IMR-90 (cell line): ENCODE measurements around the gene MAML2.

Experiments
- BHLHE40 ChIP-seq: fragments of 150-350 bp; IDR thresholded peaks from 2 replicates; pipeline ENCODE4 v1.6.1; 2016; ENCODE audit warnings: mild to moderate bottlenecking, low read depth, low read length
- CTCF ChIP-seq: conservative IDR thresholded peaks from 2 replicates; pipeline ENCODE4 v1.5.1; 2012; ENCODE audit warnings: mild to moderate bottlenecking, low read depth, low read length, improper control_type of control experiment
- MXI1 ChIP-seq: IDR thresholded peaks from 2 replicates; pipeline ENCODE4 v1.6.1; 2012; ENCODE audit warnings: low read depth, mild to moderate bottlenecking, low read length, moderate library complexity, borderline replicate concordance
- POLR2A ChIP-seq: IDR thresholded peaks from 2 replicates; pipeline ENCODE4 v1.6.1; 2012; ENCODE audit warnings: mild to moderate bottlenecking, low read depth, low read length
- SMC3 ChIP-seq: fragments of 150-350 bp; IDR thresholded peaks from 2 replicates; pipeline ENCODE4 v1.6.1; 2016; ENCODE audit warnings: low read depth, mild to moderate bottlenecking, antibody characterized with exemption, low read length, moderate library complexity
- USF2 ChIP-seq: fragments of 150-350 bp; IDR thresholded peaks from 2 replicates; pipeline ENCODE4 v1.6.1; 2017; ENCODE audit warnings: mild to moderate bottlenecking, antibody characterized with exemption, low read length, low read depth

- no peak for TF ChIP-seq MXI1
- no peak for TF ChIP-seq CTCF
- TF ChIP-seq SMC3: no peak
- no peak for TF ChIP-seq BHLHE40
- TF ChIP-seq USF2: no peak
- no peak for TF ChIP-seq POLR2A
Measured at GRCh38 chr11:96313163-96313562, 29.8 kb downstream of the MAML2 start.
